GM21360 (cell line): ENCODE measurements around the gene PMPCA.

Experiments
- ATAC-seq: cut with Tn5 transposase; IDR thresholded peaks from one replicate; pipeline ENCODE4 v1.9.1; 2021; ENCODE audit warnings: mild to moderate bottlenecking, moderate library complexity; ENCODE audit not compliant: unreplicated experiment

The PMPCA gene

DNA sequence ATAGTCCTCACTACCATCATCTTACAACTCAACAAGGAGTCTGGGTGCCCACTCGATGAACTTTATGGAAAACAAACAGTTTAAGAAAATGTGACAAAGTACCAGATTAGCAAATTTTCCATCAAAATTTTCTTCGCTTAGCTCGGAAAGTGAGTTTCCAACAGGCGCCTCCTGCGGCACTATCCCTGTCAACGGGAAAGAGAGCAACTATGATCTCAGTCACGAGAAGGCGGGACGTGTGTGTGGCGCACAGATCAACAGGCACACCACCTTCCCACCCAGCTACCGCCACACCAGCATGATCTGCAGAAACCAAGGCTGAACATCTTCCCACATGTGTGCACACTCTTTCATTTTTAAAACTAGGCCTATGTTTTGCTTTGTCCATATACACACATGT is 42.9 kb downstream of the PMPCA start:
- no peak for ATAC-seq

DNA sequence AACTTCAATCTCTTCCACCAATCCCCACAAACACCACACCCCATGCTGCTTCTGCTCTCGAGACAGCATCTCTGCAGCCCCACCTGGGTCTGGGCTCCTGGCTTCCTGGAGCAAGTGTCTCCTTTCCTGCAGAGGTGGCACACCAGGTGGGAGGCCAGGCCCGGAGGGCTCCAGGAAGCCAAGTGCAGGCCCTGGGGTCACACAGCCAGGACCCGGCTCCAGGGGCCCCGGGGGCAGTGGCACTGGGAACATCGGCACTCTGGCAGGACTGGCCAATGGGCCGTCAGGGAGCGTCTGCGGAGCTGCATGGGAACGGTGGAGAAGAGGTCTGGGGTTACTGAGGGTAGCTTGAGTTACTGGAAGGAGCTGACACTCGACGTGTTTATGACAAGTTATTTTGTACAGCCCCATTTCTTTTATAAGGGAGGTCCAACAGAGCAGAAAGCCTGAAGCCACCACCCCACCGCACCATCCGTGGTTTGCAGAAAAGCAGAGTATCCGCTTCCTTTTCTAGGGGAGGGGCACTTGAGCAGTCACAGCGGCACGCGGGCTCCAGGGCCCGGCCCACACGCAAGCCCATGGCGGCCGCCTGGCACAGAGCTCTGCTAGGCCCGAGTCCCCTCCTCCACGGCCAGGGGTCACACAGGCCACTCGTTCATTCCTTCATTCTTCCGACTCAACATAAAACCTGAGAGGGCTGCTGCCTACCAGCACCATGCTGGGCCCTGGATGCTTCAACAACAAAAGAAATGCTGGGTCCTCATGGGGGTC is 43.8 kb downstream of the PMPCA start:
- no peak for ATAC-seq

DNA sequence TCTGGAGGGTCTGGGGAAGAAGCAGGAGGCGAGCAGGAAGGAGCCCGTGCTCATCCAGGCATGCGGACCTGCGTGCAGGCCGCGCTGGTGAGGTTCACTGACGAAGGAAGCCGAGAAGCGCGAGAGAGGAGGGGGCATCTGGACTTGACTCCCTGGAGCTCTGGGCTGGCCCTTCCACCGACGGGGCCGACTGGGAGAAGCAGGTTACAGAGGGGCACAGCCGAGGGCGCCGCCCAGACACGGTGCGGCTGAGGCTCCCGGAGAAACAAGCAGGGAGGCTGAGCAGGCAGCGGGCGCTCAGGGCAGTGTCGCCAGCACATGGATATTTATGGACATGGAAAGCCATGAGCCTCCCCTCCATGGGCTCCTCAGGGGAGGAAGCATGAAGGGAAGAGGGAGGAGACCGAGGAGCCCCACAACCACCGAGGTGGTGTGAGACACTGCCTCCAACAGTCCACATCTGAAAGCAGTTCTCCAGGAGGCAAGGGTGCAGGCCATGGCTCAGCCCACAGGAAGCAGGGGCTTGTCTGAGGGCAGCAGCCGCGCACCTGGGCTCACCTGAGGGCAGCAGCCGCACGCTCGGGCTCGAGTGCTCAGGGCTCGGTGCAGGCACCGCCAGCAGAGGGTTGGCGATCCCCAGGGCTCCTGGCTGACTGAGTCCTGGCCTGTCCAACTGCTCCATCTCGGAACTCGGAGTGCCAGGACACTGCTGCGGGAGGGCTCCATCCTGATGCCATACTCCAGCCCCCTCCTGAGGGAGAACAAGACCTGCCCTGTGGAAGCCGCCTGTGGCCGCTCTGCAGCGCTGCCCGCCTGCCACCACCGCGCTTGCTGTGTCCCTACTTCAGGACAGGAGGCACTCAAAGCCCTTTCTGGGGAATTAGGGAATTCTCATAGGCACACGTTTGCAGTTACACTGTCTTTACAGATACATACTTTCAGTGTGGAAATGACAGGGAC is 44.9 kb downstream of the PMPCA start:
- ATAC-seq, result no peak

DNA sequence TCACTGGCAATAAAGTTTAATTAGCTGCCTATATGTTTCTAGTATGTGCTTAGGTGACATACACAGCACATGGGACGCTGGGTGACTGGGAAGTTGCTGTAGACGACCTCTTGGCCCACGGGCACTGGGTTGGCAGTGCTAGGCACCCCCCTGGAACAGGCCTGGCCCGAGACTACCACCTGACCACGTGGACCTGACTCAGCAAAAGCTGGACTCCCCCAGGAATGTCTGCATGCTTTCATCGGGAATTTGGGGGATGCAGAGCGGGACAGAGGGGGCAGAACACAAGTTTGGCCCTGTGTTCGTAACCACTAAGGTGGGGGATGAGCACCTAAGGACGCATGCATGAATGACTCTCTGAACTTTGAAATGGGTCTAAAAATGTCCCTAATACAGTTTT is 45.8 kb downstream of the PMPCA start:
- no peak for ATAC-seq

DNA sequence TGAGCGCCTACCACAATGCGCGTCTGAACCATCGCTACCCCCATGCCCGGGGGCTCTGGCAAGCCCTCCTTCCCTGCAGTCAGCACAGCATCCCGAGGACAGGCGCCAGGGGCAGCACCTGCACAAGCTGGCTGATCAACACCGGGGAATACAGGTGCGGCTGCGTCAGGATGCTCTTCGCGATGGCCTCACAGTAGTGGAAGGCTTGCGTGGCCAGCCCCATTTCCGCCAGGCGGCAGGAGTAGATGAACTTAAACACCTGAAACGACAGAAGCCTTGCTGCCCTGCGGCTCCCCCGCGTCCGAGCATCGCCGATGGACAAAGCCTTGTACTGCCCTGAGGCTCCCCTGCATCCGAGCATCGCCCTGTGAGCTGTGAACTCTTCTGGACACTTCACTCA is 46.9 kb downstream of the PMPCA start:
- no peak for ATAC-seq

DNA sequence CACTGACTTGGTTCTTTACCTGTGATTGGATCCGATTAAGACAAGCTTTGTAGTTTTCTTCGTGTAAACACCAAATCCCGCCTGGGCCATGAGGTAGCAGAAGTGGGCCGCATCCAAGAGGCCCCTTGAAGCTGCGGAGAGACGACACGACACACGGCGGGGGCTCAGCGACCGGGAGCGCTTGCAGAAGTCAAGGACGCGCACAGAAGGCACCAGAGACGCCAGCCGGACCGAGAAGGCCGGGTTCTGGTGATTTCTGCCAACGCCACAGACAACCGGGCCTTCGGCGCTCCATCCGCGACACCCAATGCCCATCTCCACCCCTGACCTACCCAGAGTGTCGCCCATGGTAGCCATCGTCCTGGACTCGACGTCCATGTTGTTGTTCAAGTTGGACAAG is 49.0 kb downstream of the PMPCA start:
- no peak for ATAC-seq

DNA sequence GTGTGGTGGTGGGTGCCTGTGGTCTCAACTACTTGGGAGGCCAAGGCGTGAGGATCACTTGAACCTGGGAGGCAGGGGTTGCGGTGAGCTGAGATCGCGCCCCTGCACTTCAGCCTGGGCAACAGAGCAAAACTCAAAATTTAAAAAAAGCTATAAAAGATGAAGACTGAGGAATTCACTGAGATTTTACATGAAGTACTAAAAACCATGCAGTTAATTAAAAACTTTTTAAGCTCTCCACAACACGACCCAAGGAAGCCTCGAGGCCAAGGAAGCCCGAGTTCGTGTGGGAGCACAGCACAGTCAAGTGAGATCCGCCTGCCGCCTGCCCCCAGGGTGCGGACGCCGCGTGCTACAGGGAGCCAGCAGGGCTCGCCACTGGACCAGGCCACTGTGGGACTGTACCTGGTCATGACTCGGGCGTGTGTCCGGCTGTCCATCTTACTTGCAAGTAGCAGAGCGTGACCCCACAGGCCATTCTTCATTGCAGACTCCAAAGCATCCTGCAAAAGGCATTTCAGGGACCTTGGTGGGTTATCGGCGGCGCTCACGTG is 50.4 kb downstream of the PMPCA start:
- ATAC-seq, result no peak

DNA sequence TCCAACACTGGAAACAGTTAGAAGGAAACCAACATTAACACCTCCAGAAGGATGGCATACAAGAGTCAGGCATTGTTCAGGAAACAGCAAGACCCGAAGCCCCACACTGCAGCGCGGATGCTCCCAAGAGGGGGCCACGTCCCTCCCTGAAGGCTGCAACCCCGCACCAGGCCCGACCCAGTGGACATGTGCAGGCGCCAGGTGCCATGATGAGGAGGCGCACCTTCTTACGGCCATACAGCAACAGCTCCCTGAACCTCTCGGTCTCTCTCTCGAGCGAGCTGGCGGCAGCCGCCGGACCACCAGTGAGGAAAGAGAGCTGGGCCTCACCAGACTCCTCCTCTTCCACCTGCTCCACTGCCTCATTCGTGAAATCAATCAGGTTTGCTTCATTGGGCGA is 52.2 kb downstream of the PMPCA start:
- no peak for ATAC-seq

DNA sequence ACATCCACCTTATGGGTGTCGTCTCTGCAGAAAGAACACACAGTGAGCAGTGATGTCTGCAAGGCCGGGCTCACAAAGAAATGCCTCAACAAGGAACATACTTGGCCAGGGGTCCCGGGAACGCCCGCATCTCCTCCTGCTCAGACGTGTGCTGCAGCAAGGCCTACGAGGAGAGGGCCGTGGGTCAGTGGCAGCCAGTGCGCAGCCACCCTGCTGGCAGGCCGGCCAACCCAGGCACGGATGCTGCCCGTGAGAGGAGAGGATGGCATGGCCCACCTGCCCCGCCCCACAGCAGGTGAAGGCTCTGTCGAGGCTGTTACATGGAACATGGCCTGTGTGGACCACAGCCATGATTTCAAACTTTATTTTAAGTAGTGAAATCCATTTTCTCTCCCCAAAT is 53.1 kb downstream of the PMPCA start:
- ATAC-seq, result no peak

DNA sequence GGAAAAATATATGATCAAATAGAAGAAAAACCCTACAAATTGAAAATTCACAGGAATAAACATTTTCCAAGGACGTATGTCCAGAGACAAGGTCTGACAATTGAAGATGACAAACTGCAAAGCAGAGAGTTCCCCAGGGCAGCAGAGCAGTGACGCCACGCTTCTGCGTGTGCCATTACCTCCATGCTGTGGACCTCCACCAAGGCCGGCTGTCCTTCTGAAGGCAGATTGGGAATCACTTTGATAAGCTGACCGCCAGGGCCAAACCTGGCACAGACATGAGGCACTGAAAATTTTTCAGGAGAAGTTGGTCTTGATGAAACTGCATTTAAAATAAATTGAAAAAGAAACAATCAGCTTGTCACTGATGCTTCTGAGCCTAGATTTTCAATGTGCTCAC is 53.8 kb downstream of the PMPCA start:
- no peak for ATAC-seq

DNA sequence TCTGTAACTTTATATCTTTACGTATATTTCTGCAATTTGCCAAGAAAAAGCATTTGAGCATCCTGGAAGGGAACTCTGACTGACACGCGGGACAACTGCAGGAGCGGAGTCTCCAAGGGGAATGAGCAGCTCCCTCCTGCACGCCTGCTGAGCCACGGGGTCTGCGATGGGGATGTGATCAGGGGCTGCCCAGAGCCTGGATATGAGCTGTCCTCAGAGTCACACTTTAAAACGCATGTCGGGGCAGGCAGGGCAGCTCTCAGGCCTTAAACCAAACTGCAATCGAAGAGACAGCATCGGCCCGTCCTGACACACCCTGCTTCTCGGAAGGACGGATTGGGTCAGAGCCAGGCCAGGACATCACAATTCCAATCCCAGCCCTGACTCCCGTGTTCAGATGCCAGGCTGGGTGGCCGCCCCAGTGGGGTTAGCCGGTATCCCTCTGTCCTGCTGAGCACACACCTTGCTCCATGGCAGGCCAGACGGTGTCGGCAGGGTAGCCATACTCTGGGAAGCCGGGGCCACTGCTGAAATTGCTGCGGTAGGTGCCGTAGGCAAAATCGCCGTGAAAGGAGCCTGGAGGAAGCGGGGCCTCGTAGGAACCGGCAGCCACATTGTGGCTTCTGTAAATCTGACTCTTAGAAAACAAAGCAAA is 55.2 kb downstream of the PMPCA start:
- no peak for ATAC-seq

DNA sequence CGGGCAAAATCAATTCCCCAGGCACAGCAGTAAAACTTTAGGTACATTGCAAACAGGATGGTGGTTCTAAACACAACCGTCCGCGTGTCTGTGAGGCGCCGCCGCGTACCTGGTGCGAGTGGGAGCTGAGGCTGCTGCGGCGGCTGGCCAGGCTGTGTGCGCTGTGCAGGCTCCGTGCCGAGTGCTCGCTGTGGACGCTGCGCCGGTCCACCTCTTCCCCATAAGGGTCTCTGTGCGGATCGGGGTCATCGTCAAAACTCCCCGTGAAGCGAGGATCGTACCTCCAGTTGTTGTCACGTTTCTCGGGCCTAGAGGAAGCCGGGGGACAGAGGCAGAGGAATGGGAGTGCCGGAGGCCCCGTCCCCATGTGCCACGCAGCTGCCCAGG is 55.7 kb downstream of the PMPCA start:
- ATAC-seq, result no peak

DNA sequence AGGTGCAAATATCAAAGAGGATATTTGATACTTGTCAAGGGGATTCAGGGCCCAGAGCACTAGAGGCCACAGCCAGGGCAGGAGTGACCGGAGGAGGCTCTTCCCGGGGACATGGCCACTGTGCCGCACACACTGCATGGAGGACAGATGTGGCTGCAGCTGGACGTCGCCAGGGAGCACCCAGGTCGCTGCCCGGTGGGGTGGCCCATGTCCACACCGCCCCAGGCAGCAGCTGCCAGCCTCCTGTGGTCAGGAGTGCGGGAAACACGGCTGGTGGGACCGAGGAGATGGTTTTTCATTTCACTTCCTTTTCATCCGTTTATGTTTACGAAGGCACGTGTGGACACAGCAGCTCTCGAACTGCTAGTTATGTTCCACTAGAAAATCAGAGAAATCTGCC is 57.3 kb downstream of the PMPCA start:
- ATAC-seq, result no peak

DNA sequence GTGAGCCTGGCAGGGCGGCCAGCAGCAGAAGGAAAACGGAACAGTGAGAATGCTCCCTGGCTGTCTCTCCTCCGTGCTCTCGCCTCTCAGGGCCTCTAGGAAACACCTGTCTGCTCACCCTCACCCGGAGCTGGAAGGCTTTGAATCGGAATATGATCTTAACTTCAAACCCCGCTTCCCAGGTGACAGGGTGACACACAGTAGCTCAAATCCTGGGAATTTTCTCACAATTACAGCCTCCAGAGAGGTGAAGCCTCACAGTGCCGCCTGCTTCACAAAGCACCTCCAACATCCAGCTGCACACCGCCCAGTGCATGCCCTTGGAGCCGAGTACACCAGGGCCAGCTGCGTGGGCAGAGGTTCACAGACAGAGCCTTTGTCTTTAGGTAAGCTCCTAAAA is 59.9 kb downstream of the PMPCA start:
- no peak for ATAC-seq

DNA sequence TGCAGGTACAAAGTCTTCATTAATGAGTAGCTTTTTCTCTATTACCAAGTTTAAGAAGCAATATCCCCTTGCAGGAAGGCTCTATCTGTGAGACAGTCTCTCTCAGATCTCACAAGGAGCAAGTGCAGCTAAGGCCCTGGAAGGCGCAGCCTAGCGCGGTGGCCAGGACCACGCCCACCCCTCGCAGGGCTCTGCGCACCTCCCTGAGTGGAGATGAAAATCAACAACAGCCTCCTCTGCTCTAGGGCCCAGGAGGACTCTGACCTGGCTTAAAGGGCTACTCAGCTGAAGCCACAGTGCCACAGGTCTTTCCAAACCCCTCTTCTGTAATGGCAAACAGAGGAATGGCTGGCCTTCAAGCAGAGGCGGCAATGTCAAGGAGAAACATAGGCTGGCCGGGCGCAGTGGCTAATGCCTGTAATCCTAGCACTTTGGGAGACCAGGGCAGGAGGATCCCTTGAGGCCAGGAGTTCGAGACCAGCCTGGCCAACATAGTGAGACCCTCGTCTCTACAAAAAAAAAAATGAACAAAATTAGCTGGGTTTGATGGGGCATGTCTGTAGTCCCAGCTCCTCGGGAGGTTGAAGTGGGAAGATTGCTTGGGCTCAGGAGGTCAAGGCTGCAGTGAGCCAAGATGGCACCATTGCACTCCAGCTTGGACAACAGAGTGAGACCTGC is 60.5 kb downstream of the PMPCA start:
- ATAC-seq, result no peak

DNA sequence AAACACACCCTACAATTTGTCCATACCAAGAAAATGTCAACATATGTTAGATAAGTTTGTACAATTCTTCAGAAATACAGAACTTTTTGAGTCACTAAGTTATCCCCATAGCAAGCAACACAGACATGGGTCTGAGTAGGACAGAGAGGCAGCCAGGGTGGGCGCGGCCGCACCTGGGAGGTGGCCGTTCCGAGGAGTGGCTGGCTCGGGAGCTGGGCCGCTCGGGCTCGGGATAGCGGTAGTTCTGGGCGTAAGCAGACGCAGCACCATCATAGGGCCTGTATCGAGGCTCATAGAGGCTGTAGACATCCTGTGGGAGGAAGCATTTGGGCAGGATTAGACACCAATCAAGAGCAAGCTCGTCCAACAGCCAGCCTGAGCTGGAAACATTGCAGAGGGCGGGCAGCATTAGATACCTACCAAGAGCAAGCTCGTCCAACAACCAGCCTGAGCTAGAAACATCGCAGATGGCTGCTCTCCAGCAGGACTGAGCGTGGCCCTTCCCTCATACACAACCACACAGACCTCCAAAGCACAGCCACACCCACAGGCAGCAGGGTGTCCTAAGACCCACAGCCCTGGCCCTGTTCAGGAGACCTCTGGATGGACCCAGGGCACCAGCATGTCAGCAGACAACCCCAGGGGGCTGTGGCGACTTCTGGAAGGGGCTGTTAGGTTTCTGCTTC is 61.5 kb downstream of the PMPCA start:
- ATAC-seq, result no peak

DNA sequence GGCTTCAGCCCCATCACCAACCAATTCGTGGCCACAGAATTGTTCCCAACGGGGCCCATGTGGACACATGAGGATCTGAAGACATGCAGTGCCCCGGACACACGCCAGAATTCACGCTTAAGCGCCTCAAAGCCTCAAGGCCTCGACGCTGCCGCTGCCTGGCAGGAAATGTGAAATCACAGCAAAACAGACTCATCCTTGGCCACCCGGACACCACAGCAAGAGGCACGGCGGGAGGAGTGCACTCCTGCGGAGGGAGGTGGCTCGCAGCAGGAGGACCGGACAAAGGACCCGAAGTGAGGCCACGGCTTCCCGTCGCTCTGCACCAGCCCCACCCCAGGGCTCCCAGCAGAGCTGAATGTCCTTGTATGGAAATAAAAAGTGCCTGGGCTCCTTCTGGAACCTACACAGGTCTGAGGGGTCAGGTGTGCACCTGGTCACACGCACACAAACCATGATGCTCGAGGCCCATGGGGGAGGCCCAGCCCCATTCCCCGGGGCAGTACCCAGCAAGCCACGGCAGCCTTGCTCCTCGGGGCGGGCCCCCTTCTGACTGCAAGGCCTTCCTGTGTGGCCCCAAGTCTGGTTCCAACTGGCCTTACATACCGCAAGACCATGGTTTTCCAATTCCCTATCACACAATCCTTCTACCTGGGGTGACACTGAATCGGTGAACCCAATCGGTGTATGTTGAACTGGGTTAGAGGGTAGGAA is 62.3 kb downstream of the PMPCA start:
- no peak for ATAC-seq

DNA sequence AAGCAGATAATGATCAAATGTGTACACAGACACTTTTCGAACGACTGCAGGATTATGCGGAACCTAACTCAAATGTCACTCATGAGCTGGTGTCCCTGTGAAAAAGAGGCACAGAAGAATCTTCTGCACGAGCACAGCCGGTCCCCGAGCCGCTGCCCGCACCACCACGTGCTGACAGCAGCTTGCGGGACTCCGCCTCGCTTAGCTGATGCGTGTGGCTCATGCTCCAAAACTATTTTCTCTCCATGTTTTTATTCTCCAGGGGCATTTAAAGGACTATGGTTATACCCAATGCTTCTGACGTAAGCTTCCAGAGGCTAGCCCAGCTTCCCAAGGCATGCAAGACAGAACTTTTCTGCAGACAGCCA is 62.9 kb downstream of the PMPCA start:
- no peak for ATAC-seq
